SH-SY5Y (cell line): ENCODE data around the gene MAP3K12.

Experiments used
- GATA2 ChIP-seq: IDR thresholded peaks from 2 replicates; pipeline ENCODE4 v1.6.1; 2011; ENCODE audit warnings: mild to moderate bottlenecking, low read depth, low read length
- GATA3 ChIP-seq: IDR thresholded peaks from 2 replicates; pipeline ENCODE4 v1.6.1; 2011; ENCODE audit warnings: low read depth, mild to moderate bottlenecking, low read length, moderate library complexity

DNA sequence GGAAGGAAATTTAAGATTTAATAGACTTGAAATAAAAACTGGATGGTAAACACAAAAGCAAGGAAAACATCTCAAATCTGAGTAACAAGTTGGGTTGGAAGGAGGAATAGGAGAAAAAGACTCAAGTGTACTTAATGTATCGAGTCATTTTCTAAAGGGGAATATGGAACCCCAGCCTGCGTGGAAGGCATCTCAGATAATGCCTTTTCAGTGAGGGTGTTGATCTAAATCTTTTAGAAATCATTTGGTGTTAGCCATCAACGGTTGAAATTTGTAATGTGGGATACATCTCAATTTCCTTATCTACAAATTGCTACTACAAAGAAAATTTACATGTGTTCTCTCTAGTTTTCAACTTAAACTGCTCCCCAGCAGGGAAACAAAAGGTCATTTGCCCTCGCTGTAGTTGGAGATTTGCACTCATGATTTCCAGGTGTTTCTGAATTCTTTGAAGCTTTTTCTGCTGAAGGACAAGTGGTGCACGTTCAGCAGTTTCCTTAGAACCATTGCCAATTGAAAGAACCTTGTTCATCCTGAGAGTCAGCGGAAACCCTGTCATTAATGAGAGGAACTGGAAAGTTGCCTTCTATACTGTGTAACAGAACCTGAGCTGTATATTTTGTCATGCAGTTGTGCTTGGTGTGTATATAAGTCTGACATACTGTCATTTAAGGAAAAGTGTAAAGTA, 45.2 kb downstream of the MAP3K12 start:
- no peak for TF ChIP-seq GATA3
- no peak for TF ChIP-seq GATA2
